ENCODE measurements around the gene SUN1.
A peak's percentile ranks its signal among the peaks of the same experiment; 100 is the strongest.

Gene SUN1

DNA sequence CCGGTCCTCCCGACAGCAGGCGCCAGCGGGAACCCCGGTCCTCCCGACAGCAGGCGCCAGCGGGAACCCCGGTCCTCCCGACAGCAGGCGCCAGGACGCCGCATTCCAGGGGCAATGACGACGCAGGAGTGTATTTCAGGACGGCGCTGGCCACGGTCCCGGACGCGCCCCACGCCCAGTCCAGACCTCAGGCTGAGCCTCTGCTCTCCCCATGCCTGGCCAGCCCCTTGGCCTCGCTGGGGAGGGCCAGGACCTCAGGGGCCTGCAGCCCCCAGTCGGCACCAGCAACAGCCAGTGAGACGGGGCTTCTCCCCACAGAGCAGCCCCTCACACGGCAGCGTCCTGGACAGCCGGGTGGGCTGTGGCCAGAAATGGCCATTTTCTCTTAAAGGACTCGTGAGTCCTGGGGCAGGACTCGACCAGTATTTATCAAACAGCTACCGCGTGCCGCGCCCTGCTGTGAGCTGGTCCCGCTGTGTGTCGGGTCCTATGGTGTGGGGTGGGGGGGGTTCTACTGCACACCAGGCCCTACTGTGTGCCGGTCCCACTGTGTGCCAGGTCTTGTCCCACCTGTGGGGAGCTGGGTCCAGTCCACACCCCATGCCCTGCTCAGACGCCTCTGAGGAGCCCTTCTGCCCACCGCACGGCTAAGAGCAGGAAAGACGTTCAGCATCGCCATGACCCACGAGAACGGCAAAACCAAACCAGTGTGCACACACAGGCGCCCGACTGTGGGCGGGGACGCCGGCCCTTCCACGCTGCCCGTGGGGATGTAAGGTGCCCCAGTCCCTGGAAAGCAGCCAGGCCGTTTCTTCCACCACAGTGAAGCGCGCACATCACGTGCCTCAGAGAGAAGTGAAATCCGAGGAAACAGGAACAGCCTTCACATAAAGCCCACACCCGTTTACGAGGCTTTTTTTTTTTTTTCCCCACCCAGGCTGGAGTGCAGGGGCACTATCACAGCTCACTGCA is 77.4 kb downstream of the SUN1 start:
- peak; percentile 62 for DNase-seq

DNA sequence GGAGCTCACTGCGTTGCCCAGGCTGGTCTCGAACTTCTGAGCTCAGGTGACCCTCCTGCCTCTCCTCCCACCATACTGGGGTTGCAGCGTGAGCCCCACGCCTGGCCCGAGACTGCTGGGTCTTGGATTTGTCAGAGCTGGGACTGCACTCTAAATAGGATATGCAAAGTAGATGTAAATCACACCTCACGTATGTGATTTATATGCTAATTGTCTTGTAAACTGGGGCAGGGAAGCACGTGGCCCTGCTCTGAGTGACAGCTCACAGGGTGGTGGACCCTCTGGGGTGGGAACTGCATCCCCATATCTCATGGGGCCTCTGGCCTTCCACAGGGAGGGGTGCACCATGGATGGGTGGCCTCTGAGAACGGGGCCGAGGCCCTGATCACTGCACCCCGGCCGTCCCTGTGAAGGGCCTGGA is 78.2 kb downstream of the SUN1 start:
- DNase-seq = no peak

DNA sequence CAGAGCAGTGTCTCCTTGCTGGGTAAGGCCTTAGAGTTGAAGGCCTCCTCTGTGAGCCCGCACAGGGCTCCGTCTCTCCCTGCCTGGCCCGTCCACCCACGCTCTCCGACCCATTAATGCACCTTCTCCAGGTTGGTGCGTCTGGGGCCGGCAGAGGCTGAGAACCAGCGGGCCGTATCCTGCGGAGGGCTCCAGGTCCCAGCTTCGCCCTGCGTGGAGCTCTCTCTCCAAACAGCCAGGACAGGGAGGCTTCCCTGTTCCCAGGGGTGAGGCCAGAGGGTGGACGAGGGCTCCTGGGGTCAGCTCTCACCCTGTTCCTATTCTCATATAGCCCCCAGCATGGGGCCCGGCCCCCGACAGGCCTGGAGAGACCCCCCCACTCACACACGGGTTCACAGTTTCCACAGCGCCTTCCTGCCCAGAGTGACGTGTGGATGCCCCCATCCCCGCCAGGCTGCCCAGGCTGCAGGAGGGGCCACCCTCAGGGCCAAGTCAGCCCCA is 78.7 kb downstream of the SUN1 start:
- no peak for DNase-seq

DNA sequence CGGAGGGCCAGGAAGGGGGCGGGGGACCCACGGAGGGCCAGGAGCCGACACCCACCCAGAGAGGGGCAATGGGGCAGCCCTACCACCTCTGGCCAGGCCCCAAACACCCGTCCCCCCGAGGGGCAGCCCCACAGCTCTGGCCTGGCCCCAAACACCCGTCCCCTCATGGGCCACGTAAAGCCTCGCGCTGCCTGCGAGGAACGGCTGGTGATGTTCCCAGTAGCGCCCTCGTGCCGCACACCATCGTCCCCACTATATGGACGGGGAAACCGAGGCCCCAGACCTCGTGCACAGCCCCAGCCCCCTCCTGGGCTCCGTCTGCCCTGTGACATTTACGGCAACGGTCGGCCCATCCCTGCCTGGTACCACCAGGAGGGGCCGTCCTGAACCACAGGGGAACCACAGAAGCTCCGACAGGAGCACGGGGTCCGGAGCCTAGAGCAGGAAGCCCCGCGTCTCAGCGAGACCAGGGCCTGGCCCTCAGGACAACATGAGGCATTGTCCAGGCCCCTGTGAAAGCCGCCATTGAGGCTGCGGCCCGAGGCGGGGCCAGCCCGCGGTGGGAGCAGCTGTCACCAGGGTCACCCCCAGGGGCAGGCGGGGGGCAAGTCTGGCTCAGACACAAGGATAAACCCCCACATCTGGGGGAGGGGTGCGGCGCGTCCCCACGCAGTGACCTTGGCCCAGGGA is 79.7 kb downstream of the SUN1 start:
- DNase-seq = no peak

DNA sequence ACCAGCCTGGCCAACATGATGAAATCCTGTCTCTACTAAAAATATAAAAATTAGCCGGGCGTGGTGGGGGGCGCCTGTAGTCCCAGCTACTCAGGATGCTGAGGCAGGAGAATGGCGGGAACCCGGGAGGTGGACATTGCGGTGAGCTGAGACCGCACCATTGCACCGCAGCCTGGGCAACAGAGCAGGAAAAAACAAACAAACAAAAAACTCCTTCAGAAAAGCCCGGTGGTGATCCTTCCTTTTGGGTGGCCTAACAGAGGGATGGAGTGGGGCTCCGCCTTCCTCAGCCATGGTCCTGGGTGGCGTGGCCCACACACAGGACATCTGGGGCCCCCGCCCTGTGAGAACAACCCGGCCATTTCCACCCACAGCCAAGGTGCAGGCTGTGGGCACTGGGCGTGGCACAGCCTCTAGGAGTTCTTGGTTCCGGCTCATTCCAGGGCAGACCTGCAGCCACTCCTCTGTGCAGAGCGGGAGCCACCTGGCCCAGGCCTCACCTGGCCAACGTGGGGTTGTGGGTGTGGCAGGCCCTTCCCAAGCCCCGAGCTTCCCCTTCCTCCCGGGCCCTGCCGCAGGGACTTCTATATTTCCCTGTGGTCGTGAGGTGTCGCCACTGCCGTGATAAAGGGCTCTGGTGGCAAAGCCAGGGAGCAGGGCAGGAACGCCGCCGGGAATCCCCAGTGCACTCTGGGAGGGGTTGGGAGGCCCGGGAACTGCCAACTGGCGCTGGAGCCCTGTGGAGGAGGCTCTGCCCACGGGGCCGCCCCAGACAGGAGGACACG is 81.7 kb downstream of the SUN1 start:
- DNase-seq = no peak

DNA sequence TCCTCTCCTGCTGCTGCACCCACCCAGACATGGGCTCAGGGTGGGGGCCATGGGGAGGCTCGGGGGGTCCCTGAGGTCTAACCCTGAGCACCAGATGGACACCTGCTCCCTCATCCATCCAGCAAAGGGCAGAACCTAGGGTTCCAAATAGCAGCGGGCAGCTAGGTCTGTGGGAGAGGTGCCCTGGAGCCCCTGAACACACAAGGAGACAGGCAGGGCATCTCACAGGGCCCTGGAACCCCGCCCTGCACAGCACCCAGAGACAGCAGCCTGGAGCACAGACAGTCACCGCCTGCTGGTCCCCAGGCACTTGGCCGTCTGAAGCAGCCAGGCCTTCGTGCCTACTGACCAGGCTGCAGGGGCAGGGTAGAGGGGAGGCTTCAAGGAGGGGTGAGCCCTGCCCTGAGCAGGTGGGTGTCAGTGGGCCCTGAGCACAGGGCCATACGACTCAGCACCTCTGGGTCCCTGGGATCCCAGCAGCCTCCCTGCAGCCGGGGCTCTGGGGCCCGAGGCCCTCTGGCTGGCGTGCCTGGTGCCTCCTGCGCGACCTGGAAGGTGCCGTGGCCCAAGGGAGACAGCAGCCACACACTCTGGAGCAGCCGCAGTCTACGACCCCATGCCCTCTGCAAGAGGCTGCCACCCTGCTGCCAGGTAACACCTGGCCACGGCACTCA is 82.4 kb downstream of the SUN1 start:
- DNase-seq = no peak

DNA sequence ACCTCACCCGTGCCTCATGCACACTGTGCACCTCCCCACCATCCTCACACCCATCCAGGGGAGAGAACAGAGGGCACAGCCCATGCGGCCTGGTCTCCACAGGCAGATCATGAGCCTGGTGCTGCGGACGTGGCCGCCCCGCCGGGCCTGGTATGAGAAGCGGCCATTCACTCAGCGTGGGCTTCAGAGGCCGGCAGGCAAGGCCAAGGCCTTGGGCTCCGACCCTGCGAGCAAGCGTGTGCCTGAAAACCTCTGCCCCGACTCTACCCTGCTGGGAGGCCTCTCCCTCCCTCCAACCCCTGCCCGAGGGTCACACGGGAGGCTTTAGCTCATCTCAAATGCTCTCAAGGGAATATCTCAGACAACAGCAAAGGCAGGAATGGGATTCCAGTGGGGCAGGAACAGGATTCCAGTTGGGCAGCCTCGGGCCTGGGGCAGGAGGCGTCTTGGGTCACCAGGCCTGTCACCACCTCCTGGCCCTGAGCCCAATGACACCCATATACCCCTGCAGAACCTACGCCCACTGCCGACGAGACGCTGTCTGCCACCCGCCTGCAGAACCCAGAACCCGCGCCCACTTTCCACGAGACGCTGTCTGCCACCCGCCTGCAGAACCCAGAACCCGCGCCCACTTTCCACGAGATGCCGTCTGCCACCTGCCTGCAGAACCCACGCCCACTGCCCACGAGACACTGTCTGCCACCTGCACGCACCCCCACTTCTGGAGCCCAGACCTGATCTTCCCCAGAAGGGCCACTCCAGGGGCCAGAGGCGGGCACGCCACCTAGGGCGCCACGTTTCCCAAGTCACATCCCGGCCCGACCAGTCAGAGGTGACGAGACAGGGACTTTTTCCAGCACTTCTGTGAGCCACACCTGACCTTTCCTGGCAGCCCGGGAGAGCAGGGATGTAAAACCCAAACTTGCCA is 83.3 kb downstream of the SUN1 start:
- DNase-seq = no peak

DNA sequence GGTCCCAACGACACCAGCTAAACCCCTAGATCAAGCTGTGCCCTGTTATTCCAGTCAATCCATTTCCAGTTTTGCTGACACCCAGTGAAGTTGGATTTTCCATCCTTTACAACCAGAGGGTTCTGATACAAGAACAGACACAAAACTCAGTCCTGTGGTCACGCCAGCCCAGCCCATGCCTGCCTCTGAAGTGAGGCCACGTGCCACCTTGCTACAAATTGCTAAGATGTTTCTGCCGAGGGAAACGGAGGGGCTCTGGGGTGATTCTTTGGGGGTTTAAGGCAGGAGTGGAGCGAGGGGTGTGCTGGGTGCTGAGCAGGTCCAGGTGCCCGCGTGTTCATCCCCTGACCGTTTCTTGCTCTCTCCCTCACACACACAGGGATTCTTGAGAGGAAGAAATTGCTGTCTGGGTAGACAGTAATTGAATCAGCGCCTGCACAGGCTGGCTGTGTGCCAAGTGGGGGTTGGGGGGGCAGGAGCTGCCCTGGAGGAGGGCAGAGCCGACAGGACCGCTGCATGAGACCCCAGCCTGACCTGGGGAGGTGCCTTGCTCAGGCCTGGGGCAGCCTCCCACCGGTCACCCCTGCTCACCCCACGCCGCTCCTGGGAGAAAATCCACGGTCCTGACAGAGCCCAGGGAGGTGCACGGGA is 84.1 kb downstream of the SUN1 start:
- DNase-seq = no peak

DNA sequence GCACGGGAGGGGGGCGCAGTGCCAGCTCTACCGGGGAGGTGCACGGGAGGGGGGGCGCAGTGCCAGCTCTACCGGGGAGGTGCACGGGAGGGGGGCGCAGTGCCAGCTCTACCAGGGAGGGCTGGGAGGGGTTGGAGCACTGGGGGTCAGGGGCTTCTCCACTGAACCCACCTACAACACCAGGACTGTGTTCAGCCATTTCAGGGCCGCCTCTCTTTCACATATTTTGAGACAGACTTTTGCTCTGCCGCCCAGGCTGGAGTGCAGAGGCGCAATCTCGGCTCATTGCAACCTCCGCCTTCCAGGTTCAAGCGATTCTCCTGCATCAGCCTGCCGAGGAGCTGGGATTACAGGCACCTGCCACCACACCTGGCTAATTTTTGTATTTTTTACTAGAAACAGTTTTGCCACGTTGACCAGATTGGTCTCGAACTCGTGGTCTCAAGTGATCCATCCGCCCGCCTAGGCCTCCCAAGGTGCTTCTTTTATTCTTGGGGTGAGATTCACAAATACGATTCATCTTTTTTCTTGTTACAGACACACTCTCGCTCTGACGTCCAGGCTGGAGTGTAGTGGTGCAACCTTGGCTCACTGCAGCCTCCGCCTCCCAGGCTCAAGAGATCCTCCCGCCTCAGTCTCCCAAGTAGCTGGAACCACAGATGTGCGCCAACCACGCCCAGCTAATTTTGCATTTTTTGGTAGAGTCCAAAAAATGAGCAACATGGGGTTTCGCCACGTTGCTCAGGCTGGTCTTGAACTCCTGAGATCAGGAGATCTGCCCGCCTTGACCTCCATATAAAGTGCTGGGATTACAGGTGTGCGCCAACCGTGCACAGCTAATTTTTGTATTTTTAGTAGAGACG is 85.2 kb downstream of the SUN1 start:
- no peak for DNase-seq

DNA sequence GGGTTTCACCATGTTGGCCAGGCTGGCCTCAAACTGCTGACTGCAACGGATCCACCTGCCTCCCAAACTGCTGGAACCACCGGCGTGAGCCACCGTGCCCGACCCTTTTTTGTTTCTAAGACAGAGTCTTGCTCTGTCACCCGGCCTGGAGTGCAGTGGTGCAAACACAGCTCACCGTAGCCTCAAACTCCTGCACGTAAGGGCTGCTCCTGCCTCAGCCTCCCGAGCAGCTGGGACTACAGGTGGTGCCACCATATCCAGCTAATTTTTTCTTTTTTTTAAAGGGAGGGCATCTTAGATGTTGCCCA is 85.8 kb downstream of the SUN1 start:
- no peak for DNase-seq

DNA sequence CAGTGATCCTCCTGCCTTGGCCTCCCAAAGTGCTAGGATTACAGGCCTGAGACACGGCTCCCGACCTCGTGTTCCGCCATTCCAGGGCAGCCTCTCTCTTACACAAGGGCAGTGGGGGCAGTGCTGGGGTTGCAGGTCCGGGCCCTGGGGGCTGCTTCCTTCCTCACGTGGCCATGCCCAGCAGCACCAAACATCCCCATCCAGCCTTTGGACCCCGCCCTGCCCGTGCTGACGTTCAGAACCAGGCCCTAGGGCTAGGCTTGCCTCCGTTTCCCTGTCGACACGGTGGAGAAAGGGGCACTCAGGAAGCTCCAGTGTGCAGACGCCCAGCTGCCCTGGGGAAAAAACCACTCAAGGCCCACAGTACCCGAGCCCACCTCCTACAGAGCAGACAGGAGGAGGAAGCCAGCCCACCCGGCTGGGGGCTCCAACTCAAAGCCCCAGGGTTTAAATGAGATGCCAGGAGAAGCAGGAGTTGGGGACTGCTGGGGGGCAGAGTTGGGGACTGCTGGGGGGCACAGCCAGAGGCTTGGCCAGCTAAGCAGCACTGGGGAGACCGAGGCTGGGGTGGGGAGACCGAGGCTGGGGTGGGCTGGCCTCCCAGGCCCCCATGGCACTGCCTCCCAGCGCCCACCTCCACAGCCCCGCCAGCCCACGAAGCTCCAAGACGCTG is 86.3 kb downstream of the SUN1 start:
- no peak for DNase-seq

DNA sequence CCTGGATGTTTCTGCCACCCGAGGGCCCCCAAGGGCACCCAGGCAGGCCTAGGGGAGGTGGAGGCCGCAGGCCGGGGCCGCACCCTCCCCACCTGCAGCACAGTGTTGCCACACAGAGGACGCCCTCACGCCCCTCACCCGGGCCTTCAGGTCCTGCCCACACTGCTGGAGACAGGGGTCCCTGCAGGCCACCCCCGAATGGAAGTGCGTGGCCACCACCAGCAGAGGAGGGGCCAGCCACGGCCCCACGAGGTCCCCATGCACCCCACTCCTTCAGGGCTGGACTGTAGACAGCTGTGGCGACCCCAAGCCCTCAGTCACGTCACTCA is 86.8 kb downstream of the SUN1 start:
- no peak for DNase-seq

DNA sequence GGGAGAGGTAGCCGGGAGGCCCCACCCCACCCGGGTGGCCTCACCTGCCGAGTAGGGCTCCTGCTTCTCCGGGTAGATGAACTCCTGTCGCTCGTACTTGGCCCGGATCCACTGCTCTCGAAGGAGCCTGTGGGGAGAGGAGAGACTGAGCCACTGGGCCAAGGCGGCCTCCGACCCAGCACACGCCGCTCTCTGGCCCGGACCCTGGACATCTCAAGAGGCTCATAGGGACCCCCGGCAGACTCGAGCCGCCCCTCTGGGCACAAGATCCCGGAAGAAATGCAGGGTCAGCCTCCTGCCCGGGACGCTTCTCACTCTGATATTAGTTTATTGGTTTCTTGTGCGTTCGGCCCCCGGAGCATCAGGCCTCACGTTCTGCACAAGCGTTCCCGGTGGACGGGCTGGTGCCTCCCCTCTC is 87.7 kb downstream of the SUN1 start:
- no peak for DNase-seq

DNA sequence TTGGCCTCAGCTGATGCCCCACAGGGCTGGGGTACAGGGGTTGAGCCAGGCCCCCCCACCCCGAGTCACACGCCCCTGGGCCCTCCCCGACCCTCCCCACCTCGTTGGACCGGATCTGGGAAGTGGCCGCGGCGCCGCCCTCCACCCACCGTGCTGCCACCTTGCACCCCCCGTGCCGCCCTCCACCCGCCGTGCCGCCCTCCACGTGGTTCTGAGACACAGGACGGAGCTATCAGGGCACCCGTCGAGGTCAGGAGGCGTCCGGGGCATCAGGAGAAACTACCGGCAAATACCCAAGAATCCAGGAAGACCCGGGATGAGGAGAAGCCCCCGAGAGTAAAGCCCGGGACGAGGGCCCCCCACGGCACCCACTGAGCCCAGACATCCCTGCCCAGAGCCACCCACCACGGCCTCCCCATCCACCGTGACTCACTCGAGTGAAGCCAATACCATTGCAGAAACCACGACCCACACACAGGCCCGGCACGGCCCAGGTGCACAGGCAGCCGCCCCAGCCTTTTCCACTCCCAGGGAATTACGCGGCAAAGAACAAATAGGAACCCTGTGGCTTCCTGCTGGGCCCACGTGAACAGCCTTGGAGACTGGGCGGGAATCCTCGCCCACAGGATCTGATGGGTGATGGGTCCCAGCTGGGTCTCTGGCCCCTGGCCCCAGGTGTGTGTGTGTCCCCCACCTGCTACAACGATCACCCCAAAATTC is 88.2 kb downstream of the SUN1 start:
- DNase-seq = no peak

DNA sequence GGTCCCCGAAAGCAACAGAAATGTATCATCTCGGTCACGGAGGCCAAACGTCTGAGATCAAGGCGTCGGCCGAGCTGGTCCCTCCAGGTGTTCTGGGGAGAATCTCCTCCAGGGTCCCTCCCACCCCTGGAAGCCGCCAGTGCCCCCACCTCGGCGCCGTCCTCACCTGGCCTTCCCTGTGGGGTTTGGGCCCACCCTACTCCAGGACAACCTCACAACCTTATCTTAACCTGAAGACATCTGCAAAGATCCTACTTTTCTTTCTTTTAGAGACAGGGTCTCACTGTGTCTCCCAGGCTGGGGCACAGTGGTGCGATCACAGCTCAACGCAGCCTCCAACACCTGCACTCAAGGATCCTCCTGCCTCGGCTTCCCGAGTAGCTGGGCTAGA is 88.8 kb downstream of the SUN1 start:
- no peak for DNase-seq

DNA sequence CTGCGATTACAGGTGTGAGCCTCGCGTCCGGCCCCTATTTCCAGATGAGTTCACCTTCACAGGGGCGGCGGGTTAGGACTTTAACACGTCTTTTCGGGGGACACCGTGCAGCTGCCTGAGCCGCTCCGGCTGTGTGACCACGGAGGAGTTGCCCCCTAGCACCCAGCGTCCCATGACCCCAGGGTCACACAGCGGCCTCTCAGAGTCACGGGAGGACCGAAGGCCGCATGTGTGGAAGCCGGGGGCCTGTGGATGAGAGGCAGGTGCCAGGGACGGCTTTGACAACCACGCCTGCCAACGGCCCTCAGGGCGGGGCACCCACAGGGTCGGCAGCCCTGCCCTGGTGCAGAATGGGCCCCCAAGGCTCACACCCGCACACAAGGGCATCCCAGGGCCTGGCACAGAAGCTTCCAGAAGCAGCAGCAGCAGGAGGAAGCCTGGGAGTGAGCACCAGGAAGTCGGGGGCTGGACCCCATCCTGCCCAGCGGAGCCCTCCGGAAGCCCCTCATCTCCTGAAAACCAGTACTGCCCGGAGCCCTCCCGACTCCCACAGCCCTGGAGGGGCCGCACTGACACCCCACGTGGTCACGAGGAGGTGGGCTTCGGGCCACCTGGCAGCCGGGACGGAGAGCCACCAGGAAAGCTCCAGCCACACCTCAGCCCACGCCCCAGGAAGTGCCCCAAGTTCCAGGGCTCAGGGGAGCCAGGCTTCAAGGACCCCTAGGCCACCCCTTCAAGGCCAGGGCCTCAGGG is 89.5 kb downstream of the SUN1 start:
- DNase-seq = no peak

DNA sequence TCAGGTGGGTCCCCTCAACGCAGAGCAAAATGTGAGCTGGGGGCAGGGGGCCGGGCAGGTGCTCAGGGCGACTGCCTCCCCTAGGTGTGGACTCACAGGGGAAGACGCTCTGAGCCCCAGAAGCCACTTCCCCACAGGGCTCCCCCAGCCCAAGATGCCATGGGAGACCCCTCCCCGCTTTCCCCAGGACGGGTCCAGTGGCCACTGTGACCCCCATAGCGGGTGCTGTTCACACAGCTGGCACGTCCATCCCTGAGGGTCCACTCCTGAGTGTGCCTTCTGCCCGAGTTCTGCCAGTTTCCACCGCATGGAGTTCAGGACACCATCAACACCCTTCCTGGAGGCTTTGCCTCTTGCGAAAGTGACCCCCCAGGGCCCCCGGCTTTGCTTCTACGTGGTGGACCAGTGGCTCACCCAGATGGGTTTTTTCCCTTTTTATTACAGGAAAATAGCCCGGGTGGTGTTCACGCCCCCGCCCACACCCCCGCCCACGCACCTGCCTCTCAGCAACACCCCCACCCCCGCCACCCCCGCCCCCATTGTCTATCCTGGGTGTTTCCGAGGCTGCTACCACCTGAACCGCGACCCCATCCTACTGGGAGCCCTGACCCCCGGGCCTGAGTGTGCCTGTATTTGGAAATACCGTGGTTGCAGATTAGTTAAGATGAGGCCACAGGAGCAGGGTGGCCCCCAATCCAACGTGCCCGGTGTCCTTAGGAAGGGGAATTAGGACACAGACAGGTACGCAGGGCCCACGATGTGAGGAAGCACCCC is 90.2 kb downstream of the SUN1 start:
- no peak for DNase-seq

Data from hematopoietic multipotent progenitor cell treated with erythropoietin and hydrocortisone succinate and interleukin-3 and kit ligand, for 8 days (in vitro differentiated cells).